PC-3 (cell line): ENCODE results near the gene RSF1. TPM values are rescaled to one million over a fixed set of nuclear protein-coding genes. Genes with fewer than 3 reads are reported as not detected.

Experiments used
- ATAC-seq: fragments of 200-7000 bp; cut with Tn5 transposase; 2 replicates; pipeline ENCODE4 v1.9.1; 2020; ENCODE audit warnings: mild to moderate bottlenecking, moderate library complexity
- BruUV-seq: library from RNA; stranded (reverse); fragments of 400-500 nt; replicated peaks from 2 replicates; lab custom pipeline; 2021; lab: Mats Ljungman, UMichigan
- CTCF ChIA-PET: fragments of 300-600 bp; sonication (Branson Sonifier 250); formaldehyde crosslinking; loops from one replicate; lab custom pipeline; 2022; ENCODE audit warnings: antibody characterized with exemption; lab: Charles Lee
- POLR2A ChIA-PET: fragments of 300-600 bp; sonication (Branson Sonifier 250); formaldehyde crosslinking; loops from one replicate; lab custom pipeline; 2022; ENCODE audit warnings: antibody characterized with exemption; ENCODE audit not compliant: unreplicated experiment; lab: Charles Lee
- DNase-seq: peaks from one replicate; pipeline ENCODE4 v3.0.0-alpha.2; 2015
- H2AFZ ChIP-seq: fragments of 300-600 bp; sonication (generic); 2 replicates; pipeline ENCODE4 v1.6.0; 2016; ENCODE audit warnings: antibody characterized with exemption, low read length
- H3F3A ChIP-seq: fragments of 300-600 bp; sonication (generic); one replicate; pipeline ENCODE4 v1.6.0; 2017; ENCODE audit warnings: antibody characterized with exemption, low read length, control low read depth, mild to moderate bottlenecking; ENCODE audit not compliant: unreplicated experiment
- H3K27ac ChIP-seq: fragments of 300-600 bp; sonication (generic); 2 replicates; pipeline ENCODE4 v1.5.1; 2016; ENCODE audit warnings: mild to moderate bottlenecking, low read length
- H3K27me3 ChIP-seq: fragments of 300-600 bp; sonication (generic); 2 replicates; pipeline ENCODE4 v1.6.1; 2016; ENCODE audit warnings: low read length, mixed read lengths
- H3K36me3 ChIP-seq: fragments of 300-600 bp; sonication (generic); 2 replicates; pipeline ENCODE4 v1.6.1; 2016; ENCODE audit warnings: low read depth, mixed run types, low read length, mixed read lengths
- H3K4me1 ChIP-seq: fragments of 300-600 bp; sonication (generic); 2 replicates; pipeline ENCODE4 v1.5.1; 2016; ENCODE audit warnings: low read length; ENCODE audit not compliant: insufficient read depth
- H3K4me2 ChIP-seq: fragments of 300-600 bp; sonication (generic); 2 replicates; pipeline ENCODE4 v1.6.0; 2016; ENCODE audit warnings: low read length
- H3K4me3 ChIP-seq: fragments of 300-600 bp; sonication (generic); 2 replicates; pipeline ENCODE4 v1.5.1; 2016; ENCODE audit warnings: mild to moderate bottlenecking, low read length, mixed read lengths
- H3K79me2 ChIP-seq: fragments of 300-600 bp; sonication (generic); 2 replicates; pipeline ENCODE4 v1.6.1; 2017; ENCODE audit warnings: low read length, mixed read lengths
- H3K9ac ChIP-seq: fragments of 300-600 bp; sonication (generic); 2 replicates; pipeline ENCODE4 v1.6.0; 2016; ENCODE audit warnings: mild to moderate bottlenecking, low read length
- H3K9me2 ChIP-seq: fragments of 300-600 bp; sonication (generic); replicated peaks from 2 replicates; pipeline ENCODE4 v1.6.1; 2016; ENCODE audit warnings: mixed run types, low read length, mixed read lengths
- H3K9me3 ChIP-seq: fragments of 300-600 bp; sonication (generic); 2 replicates; pipeline ENCODE4 v1.6.1; 2016; ENCODE audit warnings: low read length, mixed read lengths
- H4K20me1 ChIP-seq: fragments of 300-600 bp; sonication (generic); 2 replicates; pipeline ENCODE4 v1.6.1; 2016; ENCODE audit warnings: low read length, mixed read lengths
- EZH2 ChIP-seq: fragments of 300-600 bp; sonication (generic); IDR thresholded peaks from one replicate; pipeline ENCODE4 v1.6.1; 2017; ENCODE audit warnings: antibody characterized with exemption, mild to moderate bottlenecking, low read length; ENCODE audit not compliant: unreplicated experiment
- EZH2phosphoT487 ChIP-seq: fragments of 300-600 bp; sonication (generic); IDR thresholded peaks from 2 replicates; pipeline ENCODE4 v1.6.1; 2018; ENCODE audit warnings: mild to moderate bottlenecking, antibody characterized with exemption, low read length, borderline replicate concordance
- intact Hi-C: fragments of 100-400 bp; cut with micrococcal nuclease; formaldehyde crosslinking; loops from 2 replicates; pipeline ENCODE4 v1.9.0; 2023
- total RNA-seq: library from RNA; depleted of rRNA; stranded (reverse); fragments of >200 nt; gene quantifications from 2 replicates; pipeline ENCODE4 v1.2.3, GENCODE V29; 2014
- TF ChIP-seq, protein P1 (sequence below): fragments of 300-600 bp; sonication (generic); conservative IDR thresholded peaks from 2 replicates; pipeline ENCODE4 v1.5.1; 2017; ENCODE audit warnings: antibody characterized with exemption, low read depth, mild to moderate bottlenecking, low read length

The RSF1 gene
- total RNA-seq, 1 experiment from 2014 or later = 30.0 TPM

DNA sequence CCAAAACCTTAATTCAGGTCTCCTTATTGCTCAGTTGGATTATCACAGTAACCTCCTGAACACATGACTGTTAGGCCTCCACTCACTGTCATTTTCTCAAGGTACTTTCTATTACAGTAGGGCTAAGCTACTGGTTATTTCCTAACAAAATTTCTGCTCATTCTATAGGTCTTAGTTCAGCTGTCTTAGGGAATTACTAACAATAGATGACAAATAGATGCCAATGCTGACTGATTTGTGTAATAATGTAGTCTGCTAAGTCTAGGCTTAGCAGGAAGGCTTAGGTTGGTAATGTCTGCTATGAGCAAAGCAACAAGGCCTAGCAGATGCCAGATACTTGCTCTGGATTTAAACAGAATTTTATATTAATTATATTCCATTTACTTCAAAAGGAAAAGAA, 58.1 kb downstream of the RSF1 start:
- no peaks in the 10 kb centered on the region for H3K27me3 ChIP-seq
- no peak overlapping the region for H3K4me2 ChIP-seq
- no peak overlapping the region for H2AFZ ChIP-seq
- H3K27ac ChIP-seq = no peak overlapping the region
- peaks cover 14% of the 10 kb centered on the region; the same call in 1 of the 2 replicates for H3K36me3 ChIP-seq
- H3K9ac ChIP-seq = no peak overlapping the region
- no peak for DNase-seq
- H3K9me3 ChIP-seq = no peaks in the 10 kb centered on the region
- H3F3A ChIP-seq = no peaks in the 10 kb centered on the region
- H3K9me2 ChIP-seq = no peaks in the 10 kb centered on the region
- ChIA-PET POLR2A (no interaction called here), CTCF (no interaction called here)
- no TSS peak for BruUV-seq
- H3K4me3 ChIP-seq = no peak overlapping the region
- ATAC-seq = no peak
- no peak for TF ChIP-seq EZH2phosphoT487
- no peak for TF ChIP-seq EZH2
- TF ChIP-seq, protein P1, sequence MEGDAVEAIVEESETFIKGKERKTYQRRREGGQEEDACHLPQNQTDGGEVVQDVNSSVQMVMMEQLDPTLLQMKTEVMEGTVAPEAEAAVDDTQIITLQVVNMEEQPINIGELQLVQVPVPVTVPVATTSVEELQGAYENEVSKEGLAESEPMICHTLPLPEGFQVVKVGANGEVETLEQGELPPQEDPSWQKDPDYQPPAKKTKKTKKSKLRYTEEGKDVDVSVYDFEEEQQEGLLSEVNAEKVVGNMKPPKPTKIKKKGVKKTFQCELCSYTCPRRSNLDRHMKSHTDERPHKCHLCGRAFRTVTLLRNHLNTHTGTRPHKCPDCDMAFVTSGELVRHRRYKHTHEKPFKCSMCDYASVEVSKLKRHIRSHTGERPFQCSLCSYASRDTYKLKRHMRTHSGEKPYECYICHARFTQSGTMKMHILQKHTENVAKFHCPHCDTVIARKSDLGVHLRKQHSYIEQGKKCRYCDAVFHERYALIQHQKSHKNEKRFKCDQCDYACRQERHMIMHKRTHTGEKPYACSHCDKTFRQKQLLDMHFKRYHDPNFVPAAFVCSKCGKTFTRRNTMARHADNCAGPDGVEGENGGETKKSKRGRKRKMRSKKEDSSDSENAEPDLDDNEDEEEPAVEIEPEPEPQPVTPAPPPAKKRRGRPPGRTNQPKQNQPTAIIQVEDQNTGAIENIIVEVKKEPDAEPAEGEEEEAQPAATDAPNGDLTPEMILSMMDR = no peak
- intact Hi-C loops = no loop called here
- H3K4me1 ChIP-seq = no peaks in the 10 kb centered on the region
- peaks cover 11% of the 10 kb centered on the region; the same call in 1 of the 2 replicates for H3K79me2 ChIP-seq
- peaks cover 10% of the 10 kb centered on the region; the same call in 1 of the 2 replicates for H4K20me1 ChIP-seq

DNA sequence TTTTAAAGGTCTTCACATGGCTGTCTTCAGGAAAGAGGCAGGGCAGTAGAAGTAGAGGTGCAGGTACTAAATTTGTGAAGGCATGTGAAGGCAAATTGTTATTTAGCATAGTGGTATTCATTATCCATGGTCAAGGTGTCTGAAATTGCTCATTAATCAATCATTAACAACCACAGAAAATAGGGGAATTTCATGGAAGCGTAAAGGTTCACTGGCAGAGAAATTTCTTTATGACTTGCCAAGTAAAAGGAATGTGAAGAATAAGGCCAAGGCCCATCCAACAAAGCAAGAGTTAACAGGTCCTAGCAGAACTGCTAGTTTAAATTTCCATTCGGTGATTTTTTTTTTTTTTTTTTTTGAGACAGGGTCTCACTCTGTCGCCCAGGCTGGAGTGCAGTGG, 59.0 kb downstream of the RSF1 start:
- Histone ChIP-seq H4K20me1 (peaks cover 10% of the 10 kb centered on the region; the same call in 1 of the 2 replicates), H3K4me1 (no peaks in the 10 kb centered on the region)

DNA sequence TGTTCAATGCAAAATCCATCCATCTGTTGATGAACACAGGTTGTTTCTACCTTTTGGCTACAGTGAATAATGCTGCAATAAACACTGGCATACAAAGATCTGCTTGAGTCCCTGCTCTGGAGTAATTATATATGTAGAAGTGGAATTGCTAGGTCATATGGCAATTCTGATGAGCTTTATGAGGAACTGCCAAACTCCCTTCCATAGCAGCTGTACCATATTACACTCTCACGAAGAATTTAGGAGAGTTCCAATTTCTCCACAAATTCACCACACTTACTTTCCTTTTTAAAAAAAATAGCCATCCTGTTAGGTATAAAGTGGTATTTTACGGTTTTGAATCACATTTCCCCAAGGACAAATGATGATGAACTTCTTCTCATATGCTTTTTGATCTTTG, 62.2 kb downstream of the RSF1 start:
- H4K20me1 ChIP-seq = no peaks in the 10 kb centered on the region; the same call in 1 of the 2 replicates
- no peaks in the 10 kb centered on the region for H3K9me2 ChIP-seq
- no TSS peak for BruUV-seq
- H3K79me2 ChIP-seq = no peaks in the 10 kb centered on the region
- H3K36me3 ChIP-seq = peaks cover 11% of the 10 kb centered on the region; the same call in 1 of the 2 replicates
- H3K27me3 ChIP-seq = no peaks in the 10 kb centered on the region
- H3K27ac ChIP-seq = no peak overlapping the region
- intact Hi-C loops = no loop called here
- no peak overlapping the region for H3K4me2 ChIP-seq
- H3K4me1 ChIP-seq = no peaks in the 10 kb centered on the region
- no peak for TF ChIP-seq EZH2
- no peak for TF ChIP-seq EZH2phosphoT487
- TF ChIP-seq, protein P1 = no peak
- POLR2A ChIA-PET = no interaction called here
- no peak for ATAC-seq
- DNase-seq = no peak
- no peak overlapping the region for H3K4me3 ChIP-seq
- no peak overlapping the region for H2AFZ ChIP-seq
- CTCF ChIA-PET = no interaction called here
- no peak overlapping the region for H3K9ac ChIP-seq
- no peaks in the 10 kb centered on the region for H3F3A ChIP-seq
- no peaks in the 10 kb centered on the region for H3K9me3 ChIP-seq

More for the DNA sequence above, 59.0 kb downstream of the RSF1 start:
- no peak for TF ChIP-seq EZH2phosphoT487
- TF ChIP-seq, protein P1 = no peak
- TF ChIP-seq EZH2 = no peak
- no peak overlapping the region for H3K27ac ChIP-seq
- H3K79me2 ChIP-seq = peaks cover 6% of the 10 kb centered on the region; the same call in 1 of the 2 replicates
- no peak overlapping the region for H3K9ac ChIP-seq
- BruUV-seq = no TSS peak
- POLR2A ChIA-PET = no interaction called here
- H3K9me3 ChIP-seq = no peaks in the 10 kb centered on the region
- intact Hi-C loops = no loop called here
- ATAC-seq = no peak
- no peaks in the 10 kb centered on the region for H3K9me2 ChIP-seq
- no peak overlapping the region for H3K4me2 ChIP-seq
- CTCF ChIA-PET = no interaction called here
- H3F3A ChIP-seq = no peaks in the 10 kb centered on the region
- DNase-seq = no peak
- H3K4me3 ChIP-seq = no peak overlapping the region
- H2AFZ ChIP-seq = no peak overlapping the region
- H3K36me3 ChIP-seq = peaks cover 14% of the 10 kb centered on the region; the same call in 1 of the 2 replicates
- no peaks in the 10 kb centered on the region for H3K27me3 ChIP-seq
